ENCODE measurements around the gene CLDN15.

DNA sequence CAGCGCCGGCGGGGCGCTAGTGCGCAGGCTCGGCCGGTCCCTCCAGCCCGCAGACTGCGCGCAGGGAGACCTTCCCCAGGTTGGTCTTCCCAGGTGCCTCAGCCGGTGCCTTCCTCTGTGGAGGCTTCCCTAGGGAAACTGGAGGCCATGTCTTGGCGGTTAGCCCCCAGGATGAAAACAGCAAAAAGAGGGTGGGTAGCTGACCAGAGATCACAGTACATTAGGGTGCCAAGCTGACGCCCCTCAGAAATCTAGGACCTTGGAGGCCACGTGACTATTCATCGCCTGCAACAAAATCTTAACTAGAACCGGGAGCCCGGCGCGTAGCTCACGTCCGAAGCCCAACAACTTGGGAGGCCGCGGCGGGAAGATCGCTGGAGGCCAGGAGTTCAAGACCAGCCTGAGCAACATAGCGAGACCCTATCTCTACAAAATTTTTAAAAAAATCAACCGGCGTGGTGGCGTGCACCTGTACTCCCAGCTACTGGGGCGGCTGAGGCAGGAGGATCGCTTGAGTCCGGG, 7.6 kb upstream of the CLDN15 start:
- TF ChIP-seq EZH2 (IDR thresholded peaks at IDR 0.05) = no peak
- peak; percentile 82 for TF ChIP-seq POLR2AphosphoS5 (IDR thresholded peaks at IDR 0.05; ENCODE audit: borderline replicate concordance, low read depth, low read length)

All from SK-N-MC (cell line).